Colonic mucosa (tissue), 4 donors: ENCODE results near the gene ASB5. TPM values are rescaled to one million over a fixed set of nuclear protein-coding genes. Genes with fewer than 3 reads are reported as not detected.

ENCODE experiments used
- DNase-seq: peaks from one replicate; pipeline ENCODE4 v3.0.0-alpha.2; 2020
- H3K27ac ChIP-seq: fragments of 200-600 bp; one replicate; pipeline ENCODE4 v1.8.0; 2021
- H3K27me3 ChIP-seq: fragments of 200-600 bp; one replicate; pipeline ENCODE4 v1.8.0; 2021
- H3K36me3 ChIP-seq: fragments of 200-600 bp; one replicate; pipeline ENCODE4 v1.8.0; 2021
- H3K4me1 ChIP-seq: fragments of 200-600 bp; one replicate; pipeline ENCODE4 v1.8.0; 2021; ENCODE audit warnings: mild to moderate bottlenecking
- H3K4me3 ChIP-seq: fragments of 200-600 bp; one replicate; pipeline ENCODE4 v1.8.0; 2021
- H3K9ac ChIP-seq, 2 donors: one replicate each; pipeline ENCODE4 v1.7.0; 2013; ENCODE audit warnings: control low read depth in 2 of 2, low read depth in 2 of 2, low read length in 2 of 2
- H3K9me3 ChIP-seq: fragments of 200-600 bp; one replicate; pipeline ENCODE4 v1.8.0; 2021
- CTCF ChIP-seq: fragments of 200-600 bp; IDR thresholded peaks from one replicate; pipeline ENCODE4 v1.8.0; 2022; ENCODE audit warnings: antibody characterized with exemption, mild to moderate bottlenecking
- intact Hi-C: fragments of 100-400 bp; cut with DNase I; formaldehyde crosslinking; loops from one replicate; pipeline ENCODE4 v1.14.1; 2022
- total RNA-seq, 2 donors: library from RNA; stranded (reverse); fragmentation: NEBNext Ultra II Directional in 1 of 2; extraction: Animal tissue kit (Norgen Biotek cat#: 25700) in 1 of 2; gene quantifications; one replicate each; pipeline ENCODE4 v1.2.1, GENCODE V29; 2021
- donor health status: healthy.
- donor health status: DM: no; HTN: no; CAD: no.
- donor health status: DM: no; HTN: no; CAD: no.

ASB5 gene
- total RNA-seq, 2 donors from 2014 or later, result 1.7 TPM; not detected in 1

- no peak for DNase-seq
- no peaks in the 10 kb centered on the region for H3K36me3 ChIP-seq
- intact Hi-C loops, result no loop called here
- TF ChIP-seq CTCF, result no peak
- no peak overlapping the region for H3K9ac ChIP-seq
- H3K9me3 ChIP-seq, result no peaks in the 10 kb centered on the region
- H3K4me1 ChIP-seq, result no peaks in the 10 kb centered on the region
- no peak overlapping the region for H3K4me3 ChIP-seq
- no peaks in the 10 kb centered on the region for H3K27me3 ChIP-seq
- H3K27ac ChIP-seq, result no peak overlapping the region
Measured at GRCh38 chr4:176241703-176242102, 27.3 kb downstream of the ASB5 start.

- no peak for DNase-seq
- no peaks in the 10 kb centered on the region for H3K27me3 ChIP-seq
Measured at GRCh38 chr4:176238826-176239225, 30.2 kb downstream of the ASB5 start.

DNA sequence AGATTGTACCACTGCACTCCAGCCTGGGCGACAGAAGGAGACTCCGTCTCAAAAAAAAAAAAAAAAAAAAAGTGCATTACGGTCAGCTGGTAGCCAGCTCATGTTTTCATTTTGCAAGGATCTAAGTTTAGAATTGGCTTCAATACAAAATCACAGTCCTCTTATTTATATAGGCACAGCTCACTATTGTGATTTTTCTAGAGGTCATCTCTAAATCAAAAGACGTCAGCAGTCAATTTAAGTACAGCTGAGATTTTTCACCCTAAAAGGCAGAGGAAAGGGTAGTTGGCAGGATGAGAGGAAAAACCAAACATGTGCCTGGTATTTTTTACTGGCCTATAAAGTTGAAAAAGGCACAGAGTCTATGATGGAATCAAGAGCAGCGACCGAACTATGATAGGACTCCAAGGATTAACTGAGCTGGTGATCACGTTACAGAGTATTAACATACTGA, 30.8 kb downstream of the ASB5 start:
- Histone ChIP-seq H3K9ac (no peak overlapping the region), H3K27me3 (no peaks in the 10 kb centered on the region), H3K4me3 (no peak overlapping the region), H3K36me3 (no peaks in the 10 kb centered on the region), H3K4me1 (no peaks in the 10 kb centered on the region), H3K9me3 (no peaks in the 10 kb centered on the region), H3K27ac (no peak overlapping the region)
- intact Hi-C loops, result no loop called here
- DNase-seq, result no peak
- no peak for TF ChIP-seq CTCF

More at GRCh38 chr4:176238826-176239225, 30.2 kb downstream of the ASB5 start:
- TF ChIP-seq CTCF, result no peak
- Histone ChIP-seq H3K4me1 (no peaks in the 10 kb centered on the region), H3K27ac (no peak overlapping the region), H3K4me3 (no peak overlapping the region), H3K36me3 (no peaks in the 10 kb centered on the region), H3K9me3 (no peaks in the 10 kb centered on the region), H3K9ac (no peak overlapping the region)
- intact Hi-C loops, result no loop called here

GRCh38 chr4:176236946-176237345, 32.1 kb downstream of the ASB5 start:
- Histone ChIP-seq H3K9me3 (no peaks in the 10 kb centered on the region), H3K4me3 (no peak overlapping the region), H3K27me3 (no peaks in the 10 kb centered on the region), H3K36me3 (no peaks in the 10 kb centered on the region), H3K9ac (no peak overlapping the region), H3K27ac (no peak overlapping the region), H3K4me1 (no peaks in the 10 kb centered on the region)
- TF ChIP-seq CTCF, result no peak
- intact Hi-C loops, result no loop called here
- no peak for DNase-seq

DNA sequence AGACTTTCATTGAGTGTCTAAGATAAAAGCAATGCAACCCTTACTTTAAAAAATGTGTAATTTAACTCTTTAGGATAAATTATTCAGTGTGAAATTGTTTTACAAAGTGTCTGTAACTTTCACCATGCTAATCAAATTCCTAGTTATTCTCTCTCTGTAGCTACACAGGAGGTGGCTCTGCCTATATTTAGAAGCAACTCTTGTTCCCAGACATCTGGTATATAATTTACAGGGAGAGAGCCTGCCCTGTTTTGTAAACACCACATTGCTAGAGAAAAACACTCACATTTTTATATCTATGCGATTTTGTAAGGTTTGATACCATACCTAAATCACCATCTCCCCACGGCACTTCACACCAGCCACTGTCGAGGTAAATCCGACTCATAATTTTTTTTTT, 38.2 kb downstream of the ASB5 start:
- Histone ChIP-seq H3K4me1 (no peaks in the 10 kb centered on the region), H3K27me3 (no peaks in the 10 kb centered on the region), H3K9me3 (no peaks in the 10 kb centered on the region), H3K9ac (no peak overlapping the region), H3K4me3 (no peak overlapping the region), H3K36me3 (no peaks in the 10 kb centered on the region), H3K27ac (no peak overlapping the region)
- intact Hi-C loops, result no loop called here
- no peak for TF ChIP-seq CTCF
- DNase-seq, result no peak

- TF ChIP-seq CTCF, result no peak
- intact Hi-C loops, result no loop called here
- no peak overlapping the region for H3K4me3 ChIP-seq
- no peak for DNase-seq
- no peaks in the 10 kb centered on the region for H3K27me3 ChIP-seq
- no peaks in the 10 kb centered on the region for H3K9me3 ChIP-seq
- no peak overlapping the region for H3K27ac ChIP-seq
- H3K36me3 ChIP-seq, result no peaks in the 10 kb centered on the region
- no peaks in the 10 kb centered on the region for H3K4me1 ChIP-seq
- H3K9ac ChIP-seq, result no peak overlapping the region
Measured at GRCh38 chr4:176229645-176230044, 39.4 kb downstream of the ASB5 start.
